HCT116 (cell line): ENCODE data around the gene SFXN5. TPM values are rescaled to one million over a fixed set of nuclear protein-coding genes. Genes with fewer than 3 reads are reported as not detected.

Experiments used
- ATAC-seq: fragments of 200-7000 bp; cut with Tn5 transposase; 2 replicates; pipeline ENCODE4 v1.9.1; 2020; ENCODE audit warnings: mild to moderate bottlenecking, moderate library complexity
- BruUV-seq: library from RNA; stranded (reverse); fragments of 400-500 nt; replicated peaks from 2 replicates; lab custom pipeline; 2021; lab: Mats Ljungman, UMichigan
- CTCF ChIA-PET: fragments of 300-600 bp; sonication (Branson Sonifier 250); formaldehyde crosslinking; loops from one replicate; lab custom pipeline; 2021; ENCODE audit warnings: antibody characterized with exemption; lab: Charles Lee
- POLR2A ChIA-PET: fragments of 300-600, 350-600 bp; sonication (Branson Sonifier 250); formaldehyde crosslinking; loops from one replicate; lab custom pipeline; 2021; ENCODE audit warnings: antibody characterized with exemption; lab: Charles Lee
- RAD21 ChIA-PET, 2 experiments: fragments of 300-600 bp; sonication (Branson Sonifier 250); formaldehyde crosslinking; loops; one replicate each; lab custom pipeline; 2023; ENCODE audit warnings: low total read pairs in 2 of 2; ENCODE audit not compliant: uncharacterized antibody in 2 of 2, unreplicated experiment in 2 of 2, low non-redundant PET in 1 of 2; lab: Charles Lee
- DNase-seq: peaks from one replicate; pipeline ENCODE4 v3.0.0-alpha.2; 2010; ENCODE audit warnings: low read depth, low spot score
- H2AFZ ChIP-seq: fragments of 200-600 bp; shearing (Covaris generic), sonication (generic); 2 replicates; pipeline ENCODE4 v1.6.1; 2017; ENCODE audit warnings: low read depth, mixed run types, mixed read lengths, antibody characterized with exemption, low read length; ENCODE audit not compliant: poor library complexity, severe bottlenecking
- H3K27ac ChIP-seq: 2 replicates; pipeline ENCODE4 v1.5.1; 2012; ENCODE audit warnings: low read depth, low read length
- H3K27me3 ChIP-seq: fragments of 200-600 bp; sonication (generic); 2 replicates; pipeline ENCODE4 v1.6.1; 2016; ENCODE audit warnings: mixed run types, low read length, mixed read lengths; ENCODE audit not compliant: insufficient read depth
- H3K36me3 ChIP-seq, 2 experiments: fragments of 200-500 bp in 1 of 2; fragments of 200-600 bp in 1 of 2; sonication (Bioruptor generic) in 1 of 2; sonication (generic) in 1 of 2; 2 replicates each; pipeline versions ENCODE4 v1.5.1 to v1.6.1; 2014 to 2016; ENCODE audit warnings: low read length in 2 of 2, inconsistent platforms in 1 of 2, mixed read lengths in 1 of 2, mixed run types in 1 of 2; ENCODE audit not compliant: insufficient read depth in 2 of 2, control insufficient read depth in 1 of 2
- H3K4me1 ChIP-seq, 2 experiments: fragments of 200-600 bp in 1 of 2; sonication (generic) in 1 of 2; 2 replicates each; pipeline versions ENCODE4 v1.5.1 to v1.6.1; 2012 to 2017; ENCODE audit warnings: low read length in 2 of 2, inconsistent platforms in 1 of 2, mild to moderate bottlenecking in 1 of 2, mixed read lengths in 1 of 2, mixed run types in 1 of 2, moderate library complexity in 1 of 2; ENCODE audit not compliant: insufficient read depth in 2 of 2, control insufficient read depth in 1 of 2
- H3K4me2 ChIP-seq: fragments of 200-600 bp; sonication (generic); 2 replicates; pipeline ENCODE4 v1.6.1; 2017; ENCODE audit warnings: mixed run types, low read length, mixed read lengths
- H3K4me3 ChIP-seq, 2 experiments: fragments of 200-600 bp in 1 of 2; sonication (generic) in 1 of 2; replicated peaks in 1 of 2; 2 replicates each; pipeline ENCODE4 v1.5.1; 2011 to 2016; ENCODE audit warnings: low read length in 2 of 2, control low read depth in 1 of 2, low read depth in 1 of 2, mild to moderate bottlenecking in 1 of 2, mixed read lengths in 1 of 2, mixed run types in 1 of 2
- H3K79me2 ChIP-seq: fragments of 200-600 bp; sonication (generic); 2 replicates; pipeline ENCODE4 v1.6.1; 2017; ENCODE audit warnings: mild to moderate bottlenecking, mixed run types, low read length, moderate library complexity, mixed read lengths; ENCODE audit not compliant: insufficient read depth
- H3K9ac ChIP-seq: fragments of 200-600 bp; sonication (generic); 2 replicates; pipeline ENCODE4 v1.6.1; 2016; ENCODE audit warnings: low read length, mixed read lengths
- H3K9me2 ChIP-seq: fragments of 200-600 bp; sonication (generic), shearing (Covaris generic); 2 replicates; pipeline ENCODE4 v1.6.1; 2017; ENCODE audit warnings: mixed run types, mild to moderate bottlenecking, moderate library complexity; ENCODE audit not compliant: insufficient read depth
- H3K9me3 ChIP-seq, 2 experiments: fragments of 200-500 bp in 1 of 2; fragments of 200-600 bp in 1 of 2; sonication (Bioruptor generic) in 1 of 2; sonication (generic) in 1 of 2; 2 replicates each; pipeline ENCODE4 v1.6.1; 2014 to 2017; ENCODE audit warnings: low read length in 2 of 2, mixed read lengths in 2 of 2, inconsistent platforms in 1 of 2, low read depth in 1 of 2, mild to moderate bottlenecking in 1 of 2, mixed run types in 1 of 2, moderate library complexity in 1 of 2; ENCODE audit not compliant: control insufficient read depth in 1 of 2, insufficient read depth in 1 of 2
- H4K20me1 ChIP-seq: fragments of 200-600 bp; sonication (generic), shearing (Covaris generic); 2 replicates; pipeline ENCODE4 v1.6.1; 2017; ENCODE audit warnings: mixed run types, mild to moderate bottlenecking, moderate library complexity; ENCODE audit not compliant: insufficient read depth
- CBX3 ChIP-seq: IDR thresholded peaks from 2 replicates; pipeline ENCODE4 v1.6.1; 2012; ENCODE audit warnings: low read depth
- ELF1 ChIP-seq: IDR thresholded peaks from 2 replicates; pipeline ENCODE4 v1.6.1; 2012; ENCODE audit warnings: low read depth, borderline replicate concordance
- EZH2 ChIP-seq: fragments of 200-600 bp; sonication (generic); IDR thresholded peaks from 2 replicates; pipeline ENCODE4 v1.6.1; 2017; ENCODE audit warnings: antibody characterized with exemption, mixed run types
- RAD21 ChIP-seq: IDR thresholded peaks from 2 replicates; pipeline ENCODE4 v1.6.1; 2012; ENCODE audit warnings: low read depth, mild to moderate bottlenecking
- SIN3A ChIP-seq: IDR thresholded peaks from 2 replicates; pipeline ENCODE4 v1.6.1; 2012; ENCODE audit warnings: low read depth
- TCF7L2 ChIP-seq: IDR thresholded peaks from 2 replicates; pipeline ENCODE4 v1.7.0; 2011; ENCODE audit warnings: borderline replicate concordance, inconsistent platforms; ENCODE audit not compliant: insufficient read depth, insufficient read length; ENCODE audit errors: extremely low read depth
- YY1 ChIP-seq: IDR thresholded peaks from 2 replicates; pipeline ENCODE4 v1.6.1; 2011; ENCODE audit warnings: low read length, low read depth, moderate library complexity, mild to moderate bottlenecking; ENCODE audit not compliant: insufficient replicate concordance; ENCODE audit errors: extremely low read depth
- intact Hi-C: fragments of 100-400 bp; cut with micrococcal nuclease; formaldehyde crosslinking; loops from 2 replicates; pipeline ENCODE4 v1.10.0; 2022
- total RNA-seq: library from RNA; stranded (reverse); gene quantifications from one replicate; pipeline ENCODE4 v1.2.1, GENCODE V29; 2021; ENCODE audit not compliant: unreplicated experiment
- TF ChIP-seq, protein P1 (sequence below), 3 experiments: fragments of 200-600 bp in 1 of 3; sonication (generic) in 1 of 3; IDR thresholded peaks in 2 of 3; conservative IDR thresholded peaks in 1 of 3; 2 replicates each; pipeline ENCODE4 v1.5.1; 2012 to 2017; ENCODE audit warnings: low read depth in 2 of 3, low read length in 2 of 3, antibody characterized with exemption in 1 of 3, borderline replicate concordance in 1 of 3, control low read depth in 1 of 3, mild to moderate bottlenecking in 1 of 3, mixed read lengths in 1 of 3, mixed run types in 1 of 3, moderate library complexity in 1 of 3; ENCODE audit not compliant: insufficient read depth in 1 of 3
- TF ChIP-seq, protein P2 (sequence below): IDR thresholded peaks from 2 replicates; pipeline ENCODE4 v1.6.1; 2011; ENCODE audit warnings: mild to moderate bottlenecking, low read length, moderate library complexity; ENCODE audit not compliant: insufficient replicate concordance; ENCODE audit errors: extremely low read depth
- TF ChIP-seq, protein P3 (sequence below): IDR thresholded peaks from 2 replicates; pipeline ENCODE4 v1.6.1; 2012

SFXN5 gene
- total RNA-seq, 1 experiment from 2014 or later, result 10.0 TPM

DNA sequence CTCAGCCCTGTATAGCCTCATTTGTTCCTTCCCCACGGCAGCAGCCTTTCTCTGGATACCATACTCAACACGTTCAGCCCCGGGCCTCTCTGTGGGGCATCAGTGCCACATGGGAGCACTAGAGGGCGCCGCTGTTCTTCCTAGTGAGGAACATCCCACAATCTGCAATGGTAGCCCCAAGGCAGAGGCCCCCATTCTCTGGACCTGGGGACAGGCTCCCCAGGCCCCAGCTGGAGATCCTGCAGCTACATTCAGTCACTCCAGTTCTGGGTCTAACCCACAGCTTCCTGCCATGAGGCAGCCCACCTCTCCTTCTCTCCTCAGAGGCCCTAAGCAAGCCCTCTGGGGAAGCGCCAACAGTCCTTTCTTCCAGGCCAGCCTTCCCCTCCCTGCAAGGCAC, 14.2 kb upstream of the SFXN5 start:
- TF ChIP-seq ELF1 (no peak), YY1 (peak; percentile 33), SIN3A (no peak), CBX3 (no peak), RAD21 (peak; percentile 95), EZH2 (no peak), TCF7L2 (no peak)
- TF ChIP-seq, protein P1, sequence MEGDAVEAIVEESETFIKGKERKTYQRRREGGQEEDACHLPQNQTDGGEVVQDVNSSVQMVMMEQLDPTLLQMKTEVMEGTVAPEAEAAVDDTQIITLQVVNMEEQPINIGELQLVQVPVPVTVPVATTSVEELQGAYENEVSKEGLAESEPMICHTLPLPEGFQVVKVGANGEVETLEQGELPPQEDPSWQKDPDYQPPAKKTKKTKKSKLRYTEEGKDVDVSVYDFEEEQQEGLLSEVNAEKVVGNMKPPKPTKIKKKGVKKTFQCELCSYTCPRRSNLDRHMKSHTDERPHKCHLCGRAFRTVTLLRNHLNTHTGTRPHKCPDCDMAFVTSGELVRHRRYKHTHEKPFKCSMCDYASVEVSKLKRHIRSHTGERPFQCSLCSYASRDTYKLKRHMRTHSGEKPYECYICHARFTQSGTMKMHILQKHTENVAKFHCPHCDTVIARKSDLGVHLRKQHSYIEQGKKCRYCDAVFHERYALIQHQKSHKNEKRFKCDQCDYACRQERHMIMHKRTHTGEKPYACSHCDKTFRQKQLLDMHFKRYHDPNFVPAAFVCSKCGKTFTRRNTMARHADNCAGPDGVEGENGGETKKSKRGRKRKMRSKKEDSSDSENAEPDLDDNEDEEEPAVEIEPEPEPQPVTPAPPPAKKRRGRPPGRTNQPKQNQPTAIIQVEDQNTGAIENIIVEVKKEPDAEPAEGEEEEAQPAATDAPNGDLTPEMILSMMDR (IDR thresholded peaks at IDR 0.05 in 2 of 3, conservative IDR thresholded peaks at IDR 0.05 in 1 of 3; ENCODE audit: borderline replicate concordance in 1 of 3, insufficient read depth in 1 of 3, low read depth in 2 of 3, low read length in 2 of 3), result peak; percentile 91 to 97 (median 97)
- TF ChIP-seq, protein P2, sequence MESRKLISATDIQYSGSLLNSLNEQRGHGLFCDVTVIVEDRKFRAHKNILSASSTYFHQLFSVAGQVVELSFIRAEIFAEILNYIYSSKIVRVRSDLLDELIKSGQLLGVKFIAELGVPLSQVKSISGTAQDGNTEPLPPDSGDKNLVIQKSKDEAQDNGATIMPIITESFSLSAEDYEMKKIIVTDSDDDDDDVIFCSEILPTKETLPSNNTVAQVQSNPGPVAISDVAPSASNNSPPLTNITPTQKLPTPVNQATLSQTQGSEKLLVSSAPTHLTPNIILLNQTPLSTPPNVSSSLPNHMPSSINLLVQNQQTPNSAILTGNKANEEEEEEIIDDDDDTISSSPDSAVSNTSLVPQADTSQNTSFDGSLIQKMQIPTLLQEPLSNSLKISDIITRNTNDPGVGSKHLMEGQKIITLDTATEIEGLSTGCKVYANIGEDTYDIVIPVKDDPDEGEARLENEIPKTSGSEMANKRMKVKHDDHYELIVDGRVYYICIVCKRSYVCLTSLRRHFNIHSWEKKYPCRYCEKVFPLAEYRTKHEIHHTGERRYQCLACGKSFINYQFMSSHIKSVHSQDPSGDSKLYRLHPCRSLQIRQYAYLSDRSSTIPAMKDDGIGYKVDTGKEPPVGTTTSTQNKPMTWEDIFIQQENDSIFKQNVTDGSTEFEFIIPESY, result no peak
- TF ChIP-seq, protein P3, sequence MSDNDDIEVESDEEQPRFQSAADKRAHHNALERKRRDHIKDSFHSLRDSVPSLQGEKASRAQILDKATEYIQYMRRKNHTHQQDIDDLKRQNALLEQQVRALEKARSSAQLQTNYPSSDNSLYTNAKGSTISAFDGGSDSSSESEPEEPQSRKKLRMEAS, result no peak
- peaks cover 0 to 10% of the 10 kb centered on the region in 2 experiments; a peak in 2 of 4 replicates for H3K36me3 ChIP-seq

More for the DNA sequence above, 14.2 kb upstream of the SFXN5 start:
- peaks cover 0 to 14% of the 10 kb centered on the region in 2 experiments; a peak in 2 of 4 replicates for H3K4me1 ChIP-seq
- ATAC-seq (peak; percentile 93), DNase-seq (no peak)
- no peak overlapping the region for H3K4me2 ChIP-seq
- H3K27ac ChIP-seq, result no peak overlapping the region
- peaks cover 24% of the 10 kb centered on the region; the same call in 1 of the 2 replicates for H3K79me2 ChIP-seq
- no peaks in the 10 kb centered on the region for H3K27me3 ChIP-seq
- no peak overlapping the region for H3K4me3 ChIP-seq
- intact Hi-C loops, result loop anchor here (1.0 to 5.0 kb wide), 4 partner anchors 71 to 127 kb away; no protein-coding TSS in a partner anchor
- H4K20me1 ChIP-seq, result peaks cover 3% of the 10 kb centered on the region; the same call in 1 of the 2 replicates
- ChIA-PET POLR2A (no interaction called here), RAD21 (interaction anchor here in 1 of 2 experiments (2.9 kb wide), 1 partner anchor 71 kb away, joined by 8 read pairs; no protein-coding TSS in a partner anchor), CTCF (interaction anchor here (0.7 to 3.5 kb wide), 4 partner anchors 8 to 126 kb away, joined by 3 to 33 read pairs (median 4); no protein-coding TSS in a partner anchor)
- no peaks in the 10 kb centered on the region for H3K9me3 ChIP-seq
- no TSS peak for BruUV-seq
- H2AFZ ChIP-seq, result no peak overlapping the region
- no peaks in the 10 kb centered on the region for H3K9me2 ChIP-seq
- H3K9ac ChIP-seq, result no peak overlapping the region
